Measurements from ENCODE around the gene LHPP. TPM values are rescaled to one million over a fixed set of nuclear protein-coding genes. Genes with fewer than 3 reads are reported as not detected.

LHPP gene
- total RNA-seq, 1 donor from 2014 or later: 8.8 TPM

GRCh38 chr10:124509880-124510632, 48.4 kb downstream of the LHPP start:
- H3K27me3 Mint-ChIP-seq (ENCODE audit: low read depth): no peaks in the 10 kb centered on the region
- H3K9me3 Mint-ChIP-seq: no peaks in the 10 kb centered on the region
- TF ChIP-seq CTCF (conservative IDR thresholded peaks at IDR 0.05): no peak
- DNase-seq (ENCODE audit: low read depth, low spot score): no peak
- H3K27ac Mint-ChIP-seq (ENCODE audit: unreplicated experiment): peak overlapping the region; percentile 45
- H3K4me1 Mint-ChIP-seq: no peaks in the 10 kb centered on the region
- no peak overlapping the region for H3K4me3 Mint-ChIP-seq
- no peaks in the 10 kb centered on the region for H3K36me3 Mint-ChIP-seq (ENCODE audit: low read depth)

DNA sequence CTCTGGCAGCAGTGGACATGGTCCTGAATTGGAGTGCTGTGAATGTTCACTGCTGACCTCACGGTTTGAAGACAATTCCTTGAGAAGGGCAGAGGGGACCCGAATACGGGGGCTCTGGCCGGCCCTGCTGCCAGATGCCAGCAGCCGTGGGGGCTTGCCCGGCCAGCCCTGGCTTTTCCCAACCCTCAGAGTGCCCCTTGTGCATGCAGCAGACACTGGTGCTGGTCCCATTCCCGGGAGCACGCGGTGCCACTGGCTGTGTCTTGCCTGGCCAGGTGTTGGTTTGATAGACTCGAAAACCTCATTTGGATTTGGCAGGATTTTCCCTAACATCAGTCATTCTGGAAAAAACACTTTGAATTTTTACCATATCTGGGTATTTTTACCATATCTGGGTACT, 49.1 kb downstream of the LHPP start:
- TF ChIP-seq CTCF (conservative IDR thresholded peaks at IDR 0.05): no peak
- Mint-ChIP-seq H3K4me3 (no peak overlapping the region), H3K27ac (ENCODE audit: unreplicated experiment) (no peak overlapping the region), H3K9me3 (no peaks in the 10 kb centered on the region), H3K36me3 (ENCODE audit: low read depth) (no peaks in the 10 kb centered on the region), H3K4me1 (no peaks in the 10 kb centered on the region), H3K27me3 (ENCODE audit: low read depth) (no peaks in the 10 kb centered on the region)
- DNase-seq (ENCODE audit: low read depth, low spot score): no peak

DNA sequence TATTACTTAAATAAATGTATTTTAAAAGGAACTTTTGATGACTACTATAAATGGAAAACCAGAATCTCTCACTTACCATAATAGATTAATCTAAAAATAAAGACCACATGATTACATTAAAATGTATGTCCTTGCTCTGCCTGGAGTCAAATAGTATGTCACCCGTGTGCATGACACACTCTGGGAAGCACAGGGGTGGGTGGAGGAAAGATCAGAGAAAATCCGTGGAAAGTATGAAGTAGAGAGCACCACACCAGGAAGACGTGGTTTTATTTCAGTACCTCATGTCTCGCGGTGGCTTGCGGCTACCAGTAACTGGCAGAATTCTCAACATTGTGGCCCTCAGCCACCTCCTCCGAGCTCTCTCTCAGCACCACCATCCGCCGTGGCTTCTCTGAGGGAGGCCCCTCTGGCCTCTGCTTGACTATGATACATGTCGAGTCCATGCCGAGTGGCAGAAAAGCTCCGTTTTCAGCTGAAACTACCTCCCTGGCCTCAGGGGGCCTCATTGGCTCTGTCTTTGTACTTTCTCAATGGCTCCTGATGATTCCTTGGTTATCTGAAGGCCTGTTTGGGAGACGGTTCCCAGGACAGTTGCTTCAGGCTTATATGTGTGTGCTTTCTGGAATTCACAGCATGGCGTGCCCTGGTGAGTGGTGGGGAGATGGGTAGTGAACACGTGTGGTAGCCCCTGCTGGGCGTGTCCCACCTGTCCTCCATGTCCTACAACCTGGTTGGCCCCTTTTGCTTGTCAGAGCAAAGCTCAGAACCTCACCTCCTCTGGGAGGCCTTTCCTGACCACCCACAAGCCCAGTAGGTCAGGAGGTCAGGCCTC, 49.8 kb downstream of the LHPP start:
- no peak for DNase-seq (ENCODE audit: low read depth, low spot score)
- TF ChIP-seq CTCF (conservative IDR thresholded peaks at IDR 0.05): no peak
- no peak overlapping the region for H3K27ac Mint-ChIP-seq (ENCODE audit: unreplicated experiment)

GRCh38 chr10:124512040-124512428, 50.4 kb downstream of the LHPP start:
- H3K4me1 Mint-ChIP-seq: no peaks in the 10 kb centered on the region
- no peak for DNase-seq (ENCODE audit: low read depth, low spot score)
- H3K9me3 Mint-ChIP-seq: no peaks in the 10 kb centered on the region
- no peak overlapping the region for H3K4me3 Mint-ChIP-seq
- no peaks in the 10 kb centered on the region for H3K36me3 Mint-ChIP-seq (ENCODE audit: low read depth)
- no peaks in the 10 kb centered on the region for H3K27me3 Mint-ChIP-seq (ENCODE audit: low read depth)
- H3K27ac Mint-ChIP-seq (ENCODE audit: unreplicated experiment): no peak overlapping the region
- TF ChIP-seq CTCF (conservative IDR thresholded peaks at IDR 0.05): no peak

More for the DNA sequence above, 49.8 kb downstream of the LHPP start:
- Mint-ChIP-seq H3K27me3 (ENCODE audit: low read depth) (no peaks in the 10 kb centered on the region), H3K36me3 (ENCODE audit: low read depth) (no peaks in the 10 kb centered on the region), H3K9me3 (no peaks in the 10 kb centered on the region), H3K4me3 (no peak overlapping the region), H3K4me1 (no peaks in the 10 kb centered on the region)

DNA sequence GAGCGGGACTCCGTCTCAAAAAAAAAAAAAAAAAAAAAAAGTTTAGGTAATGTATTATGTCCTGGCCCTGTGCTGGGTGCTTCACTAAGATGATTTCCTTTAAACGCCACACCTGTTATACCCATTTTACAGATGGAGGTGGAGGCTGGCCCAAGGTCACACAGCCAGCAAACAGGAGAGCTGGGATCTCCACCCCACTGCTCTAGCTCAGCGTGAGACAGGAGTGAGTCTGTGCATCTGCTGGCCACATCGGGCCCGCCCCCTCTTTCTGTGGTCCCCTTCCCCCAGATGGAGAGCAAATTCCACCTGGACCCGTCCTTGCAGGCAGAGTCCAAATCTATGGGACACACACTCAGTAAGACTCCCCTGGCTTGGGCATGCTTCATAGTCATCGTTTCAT, 51.0 kb downstream of the LHPP start:
- no peak for DNase-seq (ENCODE audit: low read depth, low spot score)
- no peaks in the 10 kb centered on the region for H3K9me3 Mint-ChIP-seq
- no peaks in the 10 kb centered on the region for H3K27me3 Mint-ChIP-seq (ENCODE audit: low read depth)
- no peak overlapping the region for H3K27ac Mint-ChIP-seq (ENCODE audit: unreplicated experiment)
- H3K36me3 Mint-ChIP-seq (ENCODE audit: low read depth): no peaks in the 10 kb centered on the region
- H3K4me3 Mint-ChIP-seq: no peak overlapping the region
- H3K4me1 Mint-ChIP-seq: peaks cover 6% of the 10 kb centered on the region
- no peak for TF ChIP-seq CTCF (conservative IDR thresholded peaks at IDR 0.05)

Measured in neural crest cell (in vitro differentiated cells).